DOHH2 (cell line): Measurements from ENCODE around the gene KEL.

Experiments
- CTCF ChIP-seq: fragments of 200-600 bp; sonication (generic); IDR thresholded peaks from one replicate; pipeline ENCODE4 v1.5.1; 2014; ENCODE audit warnings: antibody characterized with exemption, mild to moderate bottlenecking, low read depth, low read length; ENCODE audit not compliant: poor library complexity, severe bottlenecking
- EZH2phosphoT487 ChIP-seq: fragments of 200-600 bp; sonication (generic); IDR thresholded peaks from 2 replicates; pipeline ENCODE4 v1.6.1; 2017; ENCODE audit warnings: borderline replicate concordance, mild to moderate bottlenecking, antibody characterized with exemption, low read length, moderate library complexity, mixed read lengths

GRCh38 chr7:142925413-142925812 is 36.8 kb downstream of the KEL start:
- TF ChIP-seq CTCF (peak; percentile 61), EZH2phosphoT487 (no peak)
